ENCODE measurements around the gene COL6A1.
"Not testable (repeated sequence)": the region's sequence is repeated elsewhere in the genome, so short reads cannot be mapped to it uniquely, and the experiment has no call there.

The COL6A1 gene

DNA sequence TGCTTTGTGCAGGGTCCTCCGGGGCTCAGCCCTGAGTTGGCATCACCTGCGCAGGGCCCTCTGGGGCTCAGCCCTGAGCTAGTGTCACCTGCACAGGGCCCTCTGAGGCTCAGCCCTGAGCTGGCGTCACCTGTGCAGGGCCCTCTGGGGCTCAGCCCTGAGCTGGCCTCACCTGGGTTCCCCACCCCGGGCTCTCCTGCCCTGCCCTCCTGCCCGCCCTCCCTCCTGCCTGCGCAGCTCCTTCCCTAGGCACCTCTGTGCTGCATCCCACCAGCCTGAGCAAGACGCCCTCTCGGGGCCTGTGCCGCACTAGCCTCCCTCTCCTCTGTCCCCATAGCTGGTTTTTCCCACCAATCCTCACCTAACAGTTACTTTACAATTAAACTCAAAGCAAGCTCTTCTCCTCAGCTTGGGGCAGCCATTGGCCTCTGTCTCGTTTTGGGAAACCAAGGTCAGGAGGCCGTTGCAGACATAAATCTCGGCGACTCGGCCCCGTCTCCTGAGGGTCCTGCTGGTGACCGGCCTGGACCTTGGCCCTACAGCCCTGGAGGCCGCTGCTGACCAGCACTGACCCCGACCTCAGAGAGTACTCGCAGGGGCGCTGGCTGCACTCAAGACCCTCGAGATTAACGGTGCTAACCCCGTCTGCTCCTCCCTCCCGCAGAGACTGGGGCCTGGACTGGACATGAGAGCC, 22.7 kb downstream of the COL6A1 start:
- in situ Hi-C loops (cut with MboI; ENCODE audit: low sequenced_read_pairs) = no loop called here

DNA sequence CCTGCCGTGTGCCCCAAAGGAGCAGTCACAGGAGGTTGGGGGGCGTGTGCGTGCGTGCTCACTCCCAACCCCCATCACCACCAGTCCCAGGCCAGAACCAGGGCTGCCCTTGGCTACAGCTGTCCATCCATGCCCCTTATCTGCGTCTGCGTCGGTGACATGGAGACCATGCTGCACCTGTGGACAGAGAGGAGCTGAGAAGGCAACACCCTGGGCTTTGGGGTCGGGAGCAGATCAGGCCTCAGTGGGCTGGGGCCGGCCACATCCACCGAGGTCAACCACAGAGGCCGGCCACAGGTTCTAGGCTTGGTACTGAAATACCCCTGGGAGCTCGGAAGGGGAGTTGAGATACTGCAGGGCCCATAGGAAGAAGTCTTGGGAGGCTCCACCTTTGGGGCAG, 23.5 kb downstream of the COL6A1 start:
- in situ Hi-C loops (cut with MboI; ENCODE audit: low sequenced_read_pairs) = no loop called here

DNA sequence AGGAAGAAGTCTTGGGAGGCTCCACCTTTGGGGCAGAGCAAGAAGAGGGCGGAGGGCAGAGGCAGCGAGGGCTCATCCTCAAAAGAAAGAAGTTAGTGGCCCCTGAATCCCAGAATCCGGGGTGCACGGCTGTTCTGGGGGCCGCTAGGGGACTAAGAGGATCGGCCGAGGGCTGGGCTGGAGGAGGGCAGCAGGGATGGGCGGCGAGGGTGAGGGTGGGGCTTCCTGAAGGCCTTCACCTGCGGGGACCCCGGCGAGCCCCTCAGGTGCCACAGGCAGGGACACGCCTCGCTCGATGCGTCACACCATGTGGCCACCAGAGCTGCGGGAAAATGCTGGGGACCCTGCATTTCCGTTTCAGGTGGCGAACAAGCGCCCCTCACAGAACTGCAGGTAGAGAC, 23.9 kb downstream of the COL6A1 start:
- in situ Hi-C loops (cut with MboI; ENCODE audit: low sequenced_read_pairs) = no loop called here

DNA sequence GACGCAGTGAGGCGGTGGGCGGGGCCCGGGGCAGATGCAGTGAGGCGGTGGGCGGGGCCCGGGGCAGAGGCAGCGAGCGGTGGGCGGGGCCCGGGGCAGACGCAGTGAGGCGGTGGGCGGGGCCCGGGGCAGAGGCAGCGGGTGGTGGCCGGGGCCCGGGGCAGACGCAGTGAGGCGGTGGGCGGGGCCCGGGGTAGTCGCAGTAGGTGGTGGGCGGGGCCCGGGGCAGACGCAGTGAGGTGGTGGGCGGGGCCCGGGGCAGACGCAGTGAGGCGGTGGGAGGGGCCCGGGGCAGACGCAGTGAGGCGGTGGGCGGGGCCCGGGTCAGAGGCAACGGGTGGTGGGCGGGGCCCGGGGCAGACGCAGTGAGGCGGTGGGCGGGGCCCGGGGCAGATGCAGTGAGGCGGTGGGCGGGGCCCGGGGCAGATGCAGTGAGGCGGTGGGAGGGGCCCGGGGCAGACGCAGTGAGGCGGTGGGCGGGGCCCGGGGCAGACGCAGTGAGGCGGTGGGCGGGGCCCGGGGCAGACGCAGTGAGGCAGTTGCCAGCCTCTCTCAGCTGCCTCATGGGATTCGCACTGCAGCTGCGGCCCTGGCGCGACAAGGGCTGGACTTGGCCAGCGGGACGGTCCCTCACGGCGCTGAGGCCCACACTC, 24.4 kb downstream of the COL6A1 start:
- in situ Hi-C loops (cut with MboI; ENCODE audit: low sequenced_read_pairs) = not testable (repeated sequence)

- in situ Hi-C loops (cut with MboI; ENCODE audit: low sequenced_read_pairs) = no loop called here
Measured at GRCh38 chr21:46006547-46007491, 25.2 kb downstream of the COL6A1 start.

DNA sequence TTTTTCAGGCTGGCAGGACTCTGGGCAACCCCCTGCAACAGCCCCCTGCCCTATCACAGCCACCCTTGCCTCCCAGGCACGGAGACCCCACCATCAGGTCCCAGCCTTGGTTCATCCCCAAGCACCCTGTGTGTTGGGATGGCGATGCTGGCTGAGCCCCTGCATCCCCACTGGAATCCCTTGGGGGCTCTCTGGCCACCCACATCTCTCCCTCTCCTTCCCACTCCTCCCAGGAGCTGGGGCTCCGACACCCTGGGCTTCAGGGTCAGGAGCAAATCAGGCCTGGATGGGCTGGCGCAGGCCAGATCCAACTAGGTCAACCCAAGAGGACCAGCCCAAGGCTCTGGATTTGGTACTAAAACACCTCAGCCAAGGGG, 25.9 kb downstream of the COL6A1 start:
- in situ Hi-C loops (cut with MboI; ENCODE audit: low sequenced_read_pairs) = no loop called here

GRCh38 chr21:46008893-46009621, 27.5 kb downstream of the COL6A1 start:
- in situ Hi-C loops (cut with MboI; ENCODE audit: low sequenced_read_pairs) = no loop called here

DNA sequence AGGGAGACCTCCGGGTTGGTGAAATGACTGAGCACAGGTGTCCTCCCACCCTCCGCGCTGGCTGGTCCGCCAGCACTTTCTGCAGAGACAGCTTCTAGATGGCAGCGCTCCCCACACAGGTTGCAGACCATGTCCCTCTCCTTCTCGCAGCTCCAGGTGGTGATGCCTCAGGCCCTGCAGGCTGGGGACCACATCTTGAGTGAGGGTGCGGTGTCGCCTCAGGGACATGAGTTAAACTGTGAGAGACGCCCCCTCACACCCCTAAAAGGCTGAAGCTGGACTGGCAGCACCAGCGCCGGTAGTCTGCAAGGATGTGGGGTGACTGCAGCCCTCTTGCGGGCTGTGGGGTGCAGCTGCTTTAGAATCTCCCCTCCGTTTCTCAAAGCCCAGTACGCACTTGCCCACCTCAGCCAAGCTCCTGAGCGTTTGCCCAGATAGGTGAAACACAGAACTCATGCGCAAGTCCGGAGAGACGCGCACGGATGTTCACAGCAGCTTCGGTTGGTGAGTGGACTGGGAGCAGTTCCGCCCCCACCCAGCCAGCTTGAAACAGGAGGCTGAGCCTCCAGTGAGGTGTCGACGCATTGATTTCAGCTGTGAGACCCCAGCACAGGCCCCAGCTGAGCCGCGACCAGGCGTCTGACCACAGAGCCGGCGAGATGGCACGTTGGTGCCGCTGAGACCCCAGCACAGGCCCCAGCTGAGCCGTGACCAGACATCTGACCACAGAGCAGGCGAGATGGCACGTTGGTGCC, 28.6 kb downstream of the COL6A1 start:
- in situ Hi-C loops (cut with MboI; ENCODE audit: low sequenced_read_pairs) = no loop called here

DNA sequence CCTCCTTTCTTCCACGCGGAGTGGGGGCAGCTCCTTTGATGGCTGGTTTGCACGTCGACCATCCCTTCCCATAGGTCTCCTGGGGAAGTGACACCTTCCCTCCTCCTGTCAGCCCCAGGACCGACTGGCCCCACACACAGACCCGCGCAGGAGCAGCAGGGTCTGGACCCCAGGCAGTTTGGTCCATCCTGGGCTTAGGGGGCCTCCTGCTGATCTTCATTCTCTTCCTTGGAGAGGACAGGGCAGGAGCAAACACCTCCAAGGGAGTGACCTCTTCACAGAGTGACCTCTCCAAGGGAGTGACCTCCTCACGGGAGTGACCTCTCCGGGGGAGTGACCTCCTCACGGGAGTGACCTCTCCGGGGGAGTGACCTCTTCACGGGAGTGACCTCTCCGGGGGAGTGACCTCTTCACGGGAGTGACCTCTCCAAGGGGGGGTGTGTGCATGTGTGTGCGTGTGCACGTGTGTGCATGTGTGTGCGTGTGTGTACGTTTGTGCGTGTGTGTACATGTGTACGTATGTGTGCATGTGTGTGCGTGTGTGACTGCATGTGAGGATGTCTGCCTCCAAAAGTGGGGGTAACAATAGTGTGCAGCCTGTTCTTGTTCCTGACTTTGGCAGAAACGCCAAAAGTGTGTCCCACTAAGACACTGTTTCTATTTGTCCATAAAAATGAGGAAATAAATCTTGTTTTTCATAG, 29.8 kb downstream of the COL6A1 start:
- in situ Hi-C loops (cut with MboI; ENCODE audit: low sequenced_read_pairs) = no loop called here

DNA sequence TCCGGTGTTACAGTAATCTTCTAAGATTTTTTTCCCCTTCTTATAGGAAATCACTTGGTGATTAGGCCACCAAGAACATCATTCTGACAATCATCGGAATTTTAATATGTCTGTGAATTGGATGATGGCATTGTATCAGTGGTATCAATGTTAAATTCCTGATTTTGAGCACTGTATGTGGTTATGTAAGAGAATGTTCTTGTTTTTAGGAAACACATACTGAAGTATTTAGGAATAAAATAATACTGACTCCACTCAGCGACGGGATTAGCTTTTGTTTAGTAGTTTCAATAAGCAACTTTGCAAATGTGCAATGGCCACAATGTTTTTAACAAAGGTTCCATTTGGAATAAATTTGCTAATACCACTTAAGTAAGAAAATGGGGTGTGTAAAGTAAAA, 30.6 kb downstream of the COL6A1 start:
- in situ Hi-C loops (cut with MboI; ENCODE audit: low sequenced_read_pairs) = no loop called here

- in situ Hi-C loops (cut with MboI; ENCODE audit: low sequenced_read_pairs) = no loop called here
Measured at GRCh38 chr21:46014828-46015227, 33.3 kb downstream of the COL6A1 start.

- in situ Hi-C loops (cut with MboI; ENCODE audit: low sequenced_read_pairs) = no loop called here
Measured at GRCh38 chr21:46017148-46017547, 35.6 kb downstream of the COL6A1 start.

- in situ Hi-C loops (cut with MboI; ENCODE audit: low sequenced_read_pairs) = no loop called here
Measured at GRCh38 chr21:46017695-46018094, 36.1 kb downstream of the COL6A1 start.

- in situ Hi-C loops (cut with MboI; ENCODE audit: low sequenced_read_pairs) = no loop called here
Measured at GRCh38 chr21:46018615-46019014, 37.0 kb downstream of the COL6A1 start.

GRCh38 chr21:46020581-46020980, 39.0 kb downstream of the COL6A1 start:
- in situ Hi-C loops (cut with MboI; ENCODE audit: low sequenced_read_pairs) = no loop called here

DNA sequence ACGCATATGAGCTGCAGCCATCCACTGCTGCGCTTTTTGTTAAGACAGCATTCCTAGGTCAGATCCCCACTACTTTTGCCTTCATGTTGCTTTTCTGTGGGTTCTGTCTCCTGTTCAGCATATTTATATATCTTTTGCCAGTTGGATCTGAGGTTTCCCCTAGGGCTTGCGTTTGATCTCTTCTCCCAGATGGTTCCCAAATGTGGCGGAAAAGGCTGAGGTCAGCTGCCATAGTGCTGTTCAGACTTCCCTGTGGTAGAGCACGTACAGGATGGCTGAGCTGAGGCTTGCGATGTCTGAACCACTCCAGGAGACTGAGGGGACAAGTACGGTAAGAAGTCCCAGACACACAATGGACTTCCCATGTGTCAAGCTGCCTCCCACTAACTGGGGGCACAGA, 39.8 kb downstream of the COL6A1 start:
- in situ Hi-C loops (cut with MboI; ENCODE audit: low sequenced_read_pairs) = no loop called here

GRCh38 chr21:46021978-46022544, 40.5 kb downstream of the COL6A1 start:
- in situ Hi-C loops (cut with MboI; ENCODE audit: low sequenced_read_pairs) = no loop called here

- in situ Hi-C loops (cut with MboI; ENCODE audit: low sequenced_read_pairs) = no loop called here
Measured at GRCh38 chr21:46022551-46023525, 41.3 kb downstream of the COL6A1 start.
